Cortex of kidney (tissue), 1 donor: ENCODE measurements around the gene MALRD1.

Experiments used
- DNase-seq: peaks from one replicate; lab custom pipeline; 2025; lab: John Stamatoyannopoulos, UW

The MALRD1 gene

GRCh38 chr10:19048489-19048888 is at the start of gene MALRD1:
Gene MALRD1 (plus strand): TSS chr10:19048801. CDS start chr10:19048939, 138 bp downstream.
- DNase-seq: no peak

GRCh38 chr10:19003341-19003740 is 45.3 kb upstream of the MALRD1 start:
- DNase-seq: no peak

- no peak for DNase-seq
These were observed 36.5 kb upstream of the MALRD1 start for GRCh38 chr10:19012111-19012510.

- no peak for DNase-seq
These were observed 34.6 kb upstream of the MALRD1 start for GRCh38 chr10:19014034-19014433.

GRCh38 chr10:19014498-19014897 is 34.1 kb upstream of the MALRD1 start:
- DNase-seq: no peak

GRCh38 chr10:19017116-19017890 is 31.3 kb upstream of the MALRD1 start:
- DNase-seq: no peak

- DNase-seq: no peak
These were observed 27.4 kb upstream of the MALRD1 start for GRCh38 chr10:19021162-19021561.

GRCh38 chr10:19024611-19025010 is 24.0 kb upstream of the MALRD1 start:
- DNase-seq: no peak

GRCh38 chr10:19031763-19032162 is 16.8 kb upstream of the MALRD1 start:
- no peak for DNase-seq

GRCh38 chr10:19033741-19034140 is 14.9 kb upstream of the MALRD1 start:
- DNase-seq: no peak

- no peak for DNase-seq
These were observed 7.4 kb upstream of the MALRD1 start for GRCh38 chr10:19041171-19041570.

- DNase-seq: no peak
These were observed 5.2 kb upstream of the MALRD1 start for GRCh38 chr10:19043431-19043830.

GRCh38 chr10:19046679-19047078 is 1.9 kb upstream of the MALRD1 start:
- no peak for DNase-seq

- DNase-seq: no peak
These were observed 290 bp downstream of the MALRD1 start for GRCh38 chr10:19048891-19049290.

GRCh38 chr10:19049567-19049966 is 966 bp downstream of the MALRD1 start:
- no peak for DNase-seq

- no peak for DNase-seq
These were observed 5.8 kb downstream of the MALRD1 start for GRCh38 chr10:19054289-19054835.

GRCh38 chr10:19058046-19058445 is 9.4 kb downstream of the MALRD1 start:
- DNase-seq: no peak

GRCh38 chr10:19063986-19064385 is 15.4 kb downstream of the MALRD1 start:
- no peak for DNase-seq

- no peak for DNase-seq
These were observed 23.3 kb downstream of the MALRD1 start for GRCh38 chr10:19071946-19072345.

GRCh38 chr10:19077276-19077675 is 28.7 kb downstream of the MALRD1 start:
- DNase-seq: no peak

- DNase-seq: no peak
These were observed 48.0 kb downstream of the MALRD1 start for GRCh38 chr10:19096501-19097073.

GRCh38 chr10:19097151-19097550 is 48.5 kb downstream of the MALRD1 start:
- DNase-seq: no peak

GRCh38 chr10:19098803-19099202 is 50.2 kb downstream of the MALRD1 start:
- DNase-seq: no peak
